Peyer's patch (tissue), 4 donors: Measurements from ENCODE around the gene VTI1A.

ENCODE experiments used
- POLR2A ChIP-seq, 2 donors: fragments of 450-650 bp; IDR thresholded peaks; one replicate each; pipeline ENCODE4 v1.5.1; 2017; ENCODE audit warnings: antibody characterized with exemption in 2 of 2, mild to moderate bottlenecking in 2 of 2, moderate library complexity in 2 of 2
- TF ChIP-seq, protein P1 (sequence below), 6 experiments: fragments of 450-650 bp in 4 of 6; fragments of 200-600 bp in 2 of 6; sonication (generic) in 1 of 6; IDR thresholded peaks; one replicate each; pipeline ENCODE4 v1.5.1; 2017 to 2019; ENCODE audit warnings: antibody characterized with exemption in 6 of 6, mild to moderate bottlenecking in 3 of 6, moderate library complexity in 1 of 6

GRCh38 chr10:112671743-112672142, 224.7 kb downstream of the VTI1A start:
- TF ChIP-seq, protein P1, sequence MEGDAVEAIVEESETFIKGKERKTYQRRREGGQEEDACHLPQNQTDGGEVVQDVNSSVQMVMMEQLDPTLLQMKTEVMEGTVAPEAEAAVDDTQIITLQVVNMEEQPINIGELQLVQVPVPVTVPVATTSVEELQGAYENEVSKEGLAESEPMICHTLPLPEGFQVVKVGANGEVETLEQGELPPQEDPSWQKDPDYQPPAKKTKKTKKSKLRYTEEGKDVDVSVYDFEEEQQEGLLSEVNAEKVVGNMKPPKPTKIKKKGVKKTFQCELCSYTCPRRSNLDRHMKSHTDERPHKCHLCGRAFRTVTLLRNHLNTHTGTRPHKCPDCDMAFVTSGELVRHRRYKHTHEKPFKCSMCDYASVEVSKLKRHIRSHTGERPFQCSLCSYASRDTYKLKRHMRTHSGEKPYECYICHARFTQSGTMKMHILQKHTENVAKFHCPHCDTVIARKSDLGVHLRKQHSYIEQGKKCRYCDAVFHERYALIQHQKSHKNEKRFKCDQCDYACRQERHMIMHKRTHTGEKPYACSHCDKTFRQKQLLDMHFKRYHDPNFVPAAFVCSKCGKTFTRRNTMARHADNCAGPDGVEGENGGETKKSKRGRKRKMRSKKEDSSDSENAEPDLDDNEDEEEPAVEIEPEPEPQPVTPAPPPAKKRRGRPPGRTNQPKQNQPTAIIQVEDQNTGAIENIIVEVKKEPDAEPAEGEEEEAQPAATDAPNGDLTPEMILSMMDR (IDR thresholded peaks at IDR 0.05) = no peak
- TF ChIP-seq POLR2A (IDR thresholded peaks at IDR 0.05) = no peak
